ENCODE data around the gene RNF146. TPM values are rescaled to one million over a fixed set of nuclear protein-coding genes. Genes with fewer than 3 reads are reported as not detected.

RNF146 gene
- polyA plus RNA-seq, 1 donor (not counting 4 experiments of a cell fraction or from before 2014, with no cell fraction given) = 36.6 TPM

DNA sequence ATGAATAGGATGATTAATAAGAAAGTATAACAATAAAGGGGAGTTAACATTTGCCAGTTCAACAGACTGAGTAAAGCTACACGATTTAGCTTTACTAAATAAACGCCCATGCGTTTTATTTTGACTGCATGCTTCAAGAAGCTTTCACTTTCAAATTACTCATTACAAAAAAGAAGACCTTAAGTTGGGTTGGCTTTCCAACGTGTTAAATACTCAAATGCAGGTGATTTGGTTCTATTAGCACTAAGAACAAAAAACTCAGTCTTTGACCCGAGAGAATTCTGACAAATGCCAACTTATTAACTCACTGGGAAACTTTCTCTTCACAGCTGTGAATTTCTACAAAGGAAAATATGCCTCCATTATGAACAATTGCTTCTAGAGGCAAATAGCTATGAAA is 24.8 kb downstream of the RNF146 start:
- FAIRE-seq (no peak), DNase-seq (ENCODE audit: low read depth, low spot score) (no peak)
- Histone ChIP-seq H3K4me2 (ENCODE audit: control insufficient read depth, extremely low read depth, insufficient read depth, low read depth, low read length) (no peak overlapping the region), H3K79me2 (ENCODE audit: control insufficient read depth, insufficient read depth, low read length) (no peaks in the 10 kb centered on the region), H3K27ac (ENCODE audit: control insufficient read depth, insufficient read depth, low read length) (no peak overlapping the region), H3K4me3 (ENCODE audit: control insufficient read depth in 2 of 3, extremely low read depth in 1 of 3, insufficient read depth in 2 of 3, low read depth in 1 of 3, low read length in 3 of 3) (no peak overlapping the region), H3K27me3 (ENCODE audit: control insufficient read depth, extremely low read depth, insufficient read depth, low read length) (no peaks in the 10 kb centered on the region), H3K9me1 (ENCODE audit: control insufficient read depth, extremely low read depth, insufficient read depth, low read length) (no peaks in the 10 kb centered on the region), H3K9me3 (ENCODE audit: control insufficient read depth, low read depth, low read length) (no peaks in the 10 kb centered on the region), H3K4me1 (ENCODE audit: control insufficient read depth, extremely low read depth, insufficient read depth, low read length) (no peaks in the 10 kb centered on the region), H4K20me1 (ENCODE audit: control insufficient read depth, extremely low read depth, insufficient read depth, low read length) (no peaks in the 10 kb centered on the region), H3K36me3 (ENCODE audit: control insufficient read depth in 2 of 2, extremely low read depth in 1 of 2, insufficient read depth in 2 of 2, low read length in 2 of 2) (peaks cover 0 to 10% of the 10 kb centered on the region in 2 experiments), H2AFZ (ENCODE audit: control insufficient read depth, low read length) (no peak overlapping the region), H3K9ac (ENCODE audit: control insufficient read depth, extremely low read depth, insufficient read depth, low read length) (no peak overlapping the region)
- dilution Hi-C loops (cut with MboI; ENCODE audit: extremely low pct_ligation_motif_present, low sequenced_read_pairs) = no loop called here
- TF ChIP-seq, protein P1, sequence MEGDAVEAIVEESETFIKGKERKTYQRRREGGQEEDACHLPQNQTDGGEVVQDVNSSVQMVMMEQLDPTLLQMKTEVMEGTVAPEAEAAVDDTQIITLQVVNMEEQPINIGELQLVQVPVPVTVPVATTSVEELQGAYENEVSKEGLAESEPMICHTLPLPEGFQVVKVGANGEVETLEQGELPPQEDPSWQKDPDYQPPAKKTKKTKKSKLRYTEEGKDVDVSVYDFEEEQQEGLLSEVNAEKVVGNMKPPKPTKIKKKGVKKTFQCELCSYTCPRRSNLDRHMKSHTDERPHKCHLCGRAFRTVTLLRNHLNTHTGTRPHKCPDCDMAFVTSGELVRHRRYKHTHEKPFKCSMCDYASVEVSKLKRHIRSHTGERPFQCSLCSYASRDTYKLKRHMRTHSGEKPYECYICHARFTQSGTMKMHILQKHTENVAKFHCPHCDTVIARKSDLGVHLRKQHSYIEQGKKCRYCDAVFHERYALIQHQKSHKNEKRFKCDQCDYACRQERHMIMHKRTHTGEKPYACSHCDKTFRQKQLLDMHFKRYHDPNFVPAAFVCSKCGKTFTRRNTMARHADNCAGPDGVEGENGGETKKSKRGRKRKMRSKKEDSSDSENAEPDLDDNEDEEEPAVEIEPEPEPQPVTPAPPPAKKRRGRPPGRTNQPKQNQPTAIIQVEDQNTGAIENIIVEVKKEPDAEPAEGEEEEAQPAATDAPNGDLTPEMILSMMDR (optimal IDR thresholded peaks at IDR 0.05 in 1 of 3, IDR thresholded peaks at IDR 0.05 in 1 of 3, conservative IDR thresholded peaks at IDR 0.05 in 1 of 3; ENCODE audit: extremely low read depth in 1 of 3, insufficient read depth in 2 of 3, low read length in 3 of 3) = no peak
- no peak for TF ChIP-seq EZH2 (IDR thresholded peaks at IDR 0.05; ENCODE audit: low read length)

GRCh38 chr6:127297502-127298070 is 30.9 kb downstream of the RNF146 start:
- no peak for FAIRE-seq
- H3K79me2 ChIP-seq (ENCODE audit: control insufficient read depth, insufficient read depth, low read length) = no peaks in the 10 kb centered on the region
- no peaks in the 10 kb centered on the region for H4K20me1 ChIP-seq (ENCODE audit: control insufficient read depth, extremely low read depth, insufficient read depth, low read length)
- H2AFZ ChIP-seq (ENCODE audit: control insufficient read depth, low read length) = no peak overlapping the region
- H3K27me3 ChIP-seq (ENCODE audit: control insufficient read depth, extremely low read depth, insufficient read depth, low read length) = no peaks in the 10 kb centered on the region
- H3K4me2 ChIP-seq (ENCODE audit: control insufficient read depth, extremely low read depth, insufficient read depth, low read depth, low read length) = no peak overlapping the region
- DNase-seq (ENCODE audit: low read depth, low spot score) = no peak
- H3K9me3 ChIP-seq (ENCODE audit: control insufficient read depth, low read depth, low read length) = no peaks in the 10 kb centered on the region
- H3K36me3 ChIP-seq (ENCODE audit: control insufficient read depth in 2 of 2, extremely low read depth in 1 of 2, insufficient read depth in 2 of 2, low read length in 2 of 2) = no peaks in the 10 kb centered on the region
- TF ChIP-seq EZH2 (IDR thresholded peaks at IDR 0.05; ENCODE audit: low read length) = no peak
- TF ChIP-seq, protein P1 (optimal IDR thresholded peaks at IDR 0.05 in 1 of 3, IDR thresholded peaks at IDR 0.05 in 1 of 3, conservative IDR thresholded peaks at IDR 0.05 in 1 of 3; ENCODE audit: extremely low read depth in 1 of 3, insufficient read depth in 2 of 3, low read length in 3 of 3) = no peak
- dilution Hi-C loops (cut with MboI; ENCODE audit: extremely low pct_ligation_motif_present, low sequenced_read_pairs) = no loop called here
- no peak overlapping the region for H3K4me3 ChIP-seq (ENCODE audit: control insufficient read depth in 2 of 3, extremely low read depth in 1 of 3, insufficient read depth in 2 of 3, low read depth in 1 of 3, low read length in 3 of 3)
- peaks cover 9% of the 10 kb centered on the region for H3K4me1 ChIP-seq (ENCODE audit: control insufficient read depth, extremely low read depth, insufficient read depth, low read length)
- H3K9ac ChIP-seq (ENCODE audit: control insufficient read depth, extremely low read depth, insufficient read depth, low read length) = no peak overlapping the region
- no peak overlapping the region for H3K27ac ChIP-seq (ENCODE audit: control insufficient read depth, insufficient read depth, low read length)
- H3K9me1 ChIP-seq (ENCODE audit: control insufficient read depth, extremely low read depth, insufficient read depth, low read length) = no peaks in the 10 kb centered on the region
